RKO (cell line): ENCODE results near the gene BMAL2.

Source experiments
- DNase-seq: peaks from one replicate; pipeline ENCODE4 v3.0.0-alpha.2; 2016; ENCODE audit warnings: low spot score

Gene BMAL2, protein sequence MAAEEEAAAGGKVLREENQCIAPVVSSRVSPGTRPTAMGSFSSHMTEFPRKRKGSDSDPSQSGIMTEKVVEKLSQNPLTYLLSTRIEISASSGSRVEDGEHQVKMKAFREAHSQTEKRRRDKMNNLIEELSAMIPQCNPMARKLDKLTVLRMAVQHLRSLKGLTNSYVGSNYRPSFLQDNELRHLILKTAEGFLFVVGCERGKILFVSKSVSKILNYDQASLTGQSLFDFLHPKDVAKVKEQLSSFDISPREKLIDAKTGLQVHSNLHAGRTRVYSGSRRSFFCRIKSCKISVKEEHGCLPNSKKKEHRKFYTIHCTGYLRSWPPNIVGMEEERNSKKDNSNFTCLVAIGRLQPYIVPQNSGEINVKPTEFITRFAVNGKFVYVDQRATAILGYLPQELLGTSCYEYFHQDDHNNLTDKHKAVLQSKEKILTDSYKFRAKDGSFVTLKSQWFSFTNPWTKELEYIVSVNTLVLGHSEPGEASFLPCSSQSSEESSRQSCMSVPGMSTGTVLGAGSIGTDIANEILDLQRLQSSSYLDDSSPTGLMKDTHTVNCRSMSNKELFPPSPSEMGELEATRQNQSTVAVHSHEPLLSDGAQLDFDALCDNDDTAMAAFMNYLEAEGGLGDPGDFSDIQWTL

DNA sequence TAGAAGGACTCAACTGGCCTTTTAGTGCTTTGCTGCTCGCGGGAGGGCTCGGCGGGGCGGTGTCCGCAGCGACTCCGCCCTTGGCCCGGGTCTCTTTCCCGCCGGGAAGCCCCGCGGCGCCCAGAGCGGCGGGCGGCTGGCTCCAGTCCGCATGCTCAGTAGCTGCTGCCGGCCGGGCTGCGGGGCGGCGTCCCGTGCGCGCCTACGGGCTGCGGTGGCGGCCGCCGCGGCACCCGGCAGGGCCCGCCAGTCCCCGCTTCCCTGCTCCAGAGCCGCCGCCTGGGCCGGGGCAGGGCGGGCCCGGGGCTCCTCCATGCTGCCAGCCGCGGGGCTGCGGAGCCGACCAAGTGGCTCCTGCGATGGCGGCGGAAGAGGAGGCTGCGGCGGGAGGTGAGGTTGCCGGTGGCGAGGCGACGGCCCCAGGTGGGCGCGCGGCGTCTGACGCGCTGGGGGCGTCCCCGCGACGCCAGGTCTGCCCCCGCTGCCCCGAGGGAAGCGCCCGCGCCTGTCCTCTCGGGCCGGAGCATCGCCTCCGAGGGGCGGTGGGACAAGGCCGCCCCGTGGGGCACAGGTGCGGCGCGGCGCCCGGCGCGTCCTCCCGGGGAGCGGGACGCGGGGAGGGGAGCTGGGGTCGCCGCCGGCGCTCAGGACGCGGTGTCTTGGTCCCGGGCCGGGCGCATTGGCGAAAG, at the start of gene BMAL2:
TSS of gene BMAL2 (plus strand) at position 123 of the 689 bp plus-strand sequence. CDS start at position 360, 237 bp downstream.
- peak; percentile 74 for DNase-seq

DNA sequence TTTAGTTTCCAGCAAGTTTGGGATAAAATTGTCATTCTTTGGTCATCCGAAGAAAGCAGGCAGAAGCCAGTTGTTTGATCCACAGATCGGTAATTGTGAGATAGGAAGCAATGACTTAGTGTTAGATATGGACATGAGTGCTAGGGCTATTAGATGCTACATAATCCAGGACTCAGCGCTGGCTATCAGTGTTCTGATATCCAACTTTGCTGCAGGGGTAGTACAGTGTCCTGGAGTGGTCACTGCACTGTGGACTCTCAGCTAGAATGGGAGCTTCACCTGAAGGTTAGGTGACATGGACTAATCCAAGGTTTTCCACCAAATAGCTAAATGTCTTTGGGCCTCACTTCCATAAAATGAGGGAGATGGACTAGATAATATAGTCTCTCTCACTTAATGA, 48.6 kb upstream of the BMAL2 start:
- no peak for DNase-seq

DNA sequence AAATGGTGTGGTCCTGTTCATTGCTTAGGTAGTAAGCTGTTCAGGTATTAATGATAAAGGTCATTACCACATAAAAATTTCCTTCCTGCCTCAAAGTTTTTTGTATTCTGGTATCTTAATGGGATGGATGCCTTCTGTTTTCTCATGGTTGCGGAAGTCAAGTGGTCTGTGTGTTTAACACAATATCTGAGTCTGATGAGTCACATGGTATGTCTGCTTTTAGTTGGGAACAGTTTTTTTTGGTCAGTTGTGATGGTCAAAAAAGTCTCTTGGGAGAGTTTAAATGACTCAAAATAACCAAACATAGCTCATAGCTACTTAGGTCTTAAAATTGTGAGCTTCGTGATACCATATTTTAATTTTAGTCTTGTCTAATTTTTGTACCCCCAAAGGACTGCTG, 47.9 kb upstream of the BMAL2 start:
- no peak for DNase-seq

DNA sequence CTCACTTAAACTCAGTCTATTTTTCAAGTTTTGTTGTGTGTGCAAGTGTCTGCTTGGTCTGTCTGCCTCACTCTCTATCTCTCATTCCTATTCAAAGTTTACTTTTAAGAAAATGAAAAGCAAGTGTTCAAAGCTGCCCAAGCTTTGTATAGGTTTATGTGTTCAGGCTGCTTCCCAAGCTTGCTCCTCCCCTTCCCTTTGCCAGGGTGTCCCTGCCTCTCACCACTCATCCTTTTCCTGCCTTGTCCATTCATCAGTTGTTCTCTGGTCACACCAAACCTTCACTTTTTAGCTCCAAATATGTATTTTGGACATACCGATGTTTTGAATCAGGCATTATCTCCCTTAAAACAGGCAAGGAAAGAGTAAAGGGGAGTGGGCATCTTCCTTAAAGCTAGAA, 47.2 kb upstream of the BMAL2 start:
- DNase-seq: no peak

DNA sequence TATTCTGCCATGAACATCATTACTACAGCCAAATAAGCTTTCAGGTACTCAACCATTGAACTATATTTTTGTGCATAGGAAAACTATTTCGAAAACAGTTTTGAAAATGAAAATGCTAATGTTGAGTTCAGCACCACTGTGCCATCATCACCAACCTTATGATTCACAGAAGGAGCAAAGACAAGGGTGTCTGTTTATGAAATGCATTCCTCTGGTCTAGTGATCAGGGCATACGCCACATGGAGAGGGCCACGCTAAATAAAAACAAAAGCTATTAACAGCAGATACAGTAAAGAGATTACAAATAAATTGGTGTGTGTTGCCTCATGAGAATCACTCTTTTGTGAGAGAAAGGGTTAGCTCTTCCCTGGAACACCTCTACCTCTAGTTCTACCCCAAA, 43.2 kb upstream of the BMAL2 start:
- DNase-seq: no peak

DNA sequence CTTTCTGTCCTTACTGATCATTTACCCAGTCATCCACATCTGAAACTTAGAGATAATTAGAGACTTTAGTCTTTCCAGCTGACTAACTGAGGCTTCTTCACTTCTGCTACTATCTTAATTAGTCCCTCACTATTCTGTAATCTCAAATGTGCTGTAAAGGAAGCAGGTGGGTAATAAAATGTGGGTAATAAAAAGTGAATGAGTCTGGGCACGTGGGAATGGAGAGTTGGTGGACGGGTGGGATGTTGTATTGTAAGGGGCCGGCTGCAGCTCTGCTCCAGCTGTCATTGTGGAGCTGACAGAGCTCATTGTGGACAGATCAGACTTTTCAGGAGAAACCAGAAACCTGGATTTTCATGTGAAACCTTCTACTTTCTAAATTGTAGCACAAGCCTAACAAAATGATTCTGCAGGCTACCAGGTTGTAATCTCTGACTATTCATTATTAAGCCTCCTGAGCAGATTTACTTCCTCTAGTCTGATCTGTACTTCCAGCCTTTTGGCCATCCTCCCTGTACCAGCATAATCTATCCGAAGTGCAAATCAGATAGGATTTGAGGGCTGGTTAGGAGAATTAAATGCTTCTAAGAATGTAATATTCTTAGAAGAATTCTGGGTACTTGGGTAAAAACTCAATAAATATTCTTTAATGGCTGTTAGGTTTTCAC, 42.0 kb upstream of the BMAL2 start:
- DNase-seq: no peak

DNA sequence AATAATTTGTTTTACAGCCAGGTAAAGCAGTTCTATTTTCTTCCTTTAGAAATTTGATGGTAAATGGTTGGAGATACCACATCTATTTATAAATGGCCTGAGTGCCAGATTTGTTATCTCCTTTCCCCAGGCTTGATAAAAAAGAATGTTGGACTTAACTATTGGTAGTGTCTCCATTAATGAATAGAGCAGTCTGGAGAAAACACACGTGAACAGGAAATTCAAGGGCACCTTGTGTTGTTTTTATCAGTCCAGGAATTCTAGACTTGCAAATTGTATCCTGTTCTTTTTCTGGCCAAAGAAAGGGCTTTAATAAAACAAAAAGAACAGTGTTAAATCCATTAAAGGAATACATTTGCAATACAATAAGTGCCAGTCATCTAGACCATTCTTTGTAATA, 40.8 kb upstream of the BMAL2 start:
- no peak for DNase-seq

DNA sequence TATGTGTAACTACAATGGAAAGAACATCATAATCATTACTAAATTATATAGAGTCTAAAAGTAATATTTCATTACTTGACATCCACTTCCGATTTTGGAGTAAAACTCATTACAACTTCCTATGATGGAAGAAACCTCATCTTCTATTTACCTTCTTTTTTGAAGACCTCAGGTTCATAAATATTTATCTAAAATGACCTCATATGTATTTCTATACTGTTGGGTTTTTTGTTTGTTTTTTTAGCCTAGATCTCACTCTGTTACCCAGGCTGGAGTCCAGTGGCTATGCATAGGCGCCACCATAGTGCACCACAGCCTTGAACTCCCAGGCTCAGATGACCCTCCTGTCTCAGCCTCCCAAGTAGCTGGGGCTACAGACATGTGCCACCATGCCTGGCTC, 39.9 kb upstream of the BMAL2 start:
- no peak for DNase-seq

DNA sequence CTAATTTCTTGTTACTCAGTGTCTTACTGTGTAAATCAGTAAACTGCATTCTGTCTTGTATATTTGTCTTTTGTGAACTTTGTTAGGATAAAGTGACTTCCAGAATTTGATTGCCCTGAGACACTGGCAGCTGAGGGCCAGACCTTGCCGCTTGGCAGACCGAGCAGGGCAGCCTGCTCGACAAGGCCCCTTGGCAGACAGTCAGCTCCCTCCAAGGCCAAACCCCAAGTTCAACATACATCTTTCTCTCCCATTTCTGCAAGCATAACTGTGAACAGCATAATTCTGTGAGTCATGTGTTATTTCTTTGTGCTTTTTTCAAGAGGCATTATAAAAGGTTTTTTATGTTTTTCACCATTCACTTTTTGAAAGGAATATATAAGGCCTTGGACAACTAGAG, 39.2 kb upstream of the BMAL2 start:
- no peak for DNase-seq

DNA sequence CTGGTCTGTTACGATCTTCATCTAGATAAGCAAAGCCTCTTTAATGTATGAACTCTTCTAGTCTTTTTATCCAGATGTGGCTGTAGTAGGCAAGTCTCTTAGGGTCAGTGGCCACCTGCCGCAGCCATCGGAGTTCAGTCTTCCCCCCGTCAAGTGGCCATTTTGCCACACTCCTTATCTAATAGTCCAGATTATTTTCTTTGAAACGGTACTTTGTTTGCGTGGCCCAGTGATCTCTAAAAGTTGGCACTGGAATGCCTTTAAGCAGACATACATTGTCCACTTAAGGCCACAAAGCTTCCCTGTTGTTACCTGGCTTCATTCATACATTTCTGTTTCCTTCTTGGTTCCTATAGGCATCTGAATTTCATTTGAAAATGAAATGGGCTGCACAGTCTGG, 36.0 kb upstream of the BMAL2 start:
- DNase-seq: no peak

DNA sequence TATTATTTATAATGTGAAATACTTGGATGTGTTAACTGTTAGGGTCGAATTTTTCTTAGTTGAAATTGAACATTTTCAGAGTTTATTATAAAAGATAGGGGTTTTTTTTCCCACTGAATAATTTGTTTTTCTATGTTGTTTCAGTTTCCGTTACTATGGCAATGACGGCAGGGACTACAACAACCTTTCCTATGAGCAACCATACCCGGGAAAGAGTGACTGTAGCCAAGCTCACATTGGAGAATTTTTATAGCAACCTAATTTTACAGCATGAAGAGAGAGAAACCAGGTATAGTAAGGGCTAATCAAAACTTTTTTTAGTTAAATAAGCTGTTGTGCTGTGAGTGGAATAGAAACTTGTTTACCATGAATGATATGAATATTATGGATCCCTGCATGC, 35.1 kb upstream of the BMAL2 start:
- DNase-seq: no peak

DNA sequence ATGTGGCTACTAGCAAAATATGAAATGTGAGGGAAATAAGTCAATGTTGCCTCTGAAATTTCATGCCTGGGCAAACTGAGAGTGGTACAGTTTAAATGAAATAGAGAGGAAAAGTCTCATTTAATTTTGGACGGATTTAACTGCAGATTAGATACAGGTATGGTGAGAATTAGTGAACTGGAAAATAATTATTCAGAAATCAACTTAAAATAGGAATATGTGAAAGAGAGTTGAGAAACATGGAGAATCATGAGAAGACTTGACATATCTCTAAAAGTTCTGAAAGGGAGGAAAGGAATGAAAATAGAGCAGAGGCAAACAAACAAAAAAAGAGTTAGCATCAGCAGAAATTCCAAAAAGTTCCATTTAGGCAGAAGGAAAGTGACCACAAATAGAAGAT, 33.5 kb upstream of the BMAL2 start:
- DNase-seq: no peak

DNA sequence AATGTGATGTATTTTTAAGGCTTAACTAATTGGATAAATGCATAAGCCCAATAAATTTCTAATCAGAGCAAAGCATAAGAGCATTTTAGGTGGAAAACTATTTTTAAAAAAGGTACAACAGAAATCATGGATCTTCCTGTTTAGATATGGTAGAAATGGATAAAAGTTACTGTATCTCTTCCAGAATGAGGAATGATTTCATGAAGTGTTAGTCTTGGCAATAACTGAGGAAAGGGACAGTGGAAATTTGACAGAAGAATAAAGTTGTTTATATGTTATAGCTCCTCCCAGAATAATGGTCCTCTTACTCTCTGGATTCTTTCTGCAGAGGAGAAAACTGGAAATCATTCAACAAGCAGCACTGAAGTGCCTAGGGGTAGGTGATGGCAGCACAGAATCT, 32.4 kb upstream of the BMAL2 start:
- no peak for DNase-seq

DNA sequence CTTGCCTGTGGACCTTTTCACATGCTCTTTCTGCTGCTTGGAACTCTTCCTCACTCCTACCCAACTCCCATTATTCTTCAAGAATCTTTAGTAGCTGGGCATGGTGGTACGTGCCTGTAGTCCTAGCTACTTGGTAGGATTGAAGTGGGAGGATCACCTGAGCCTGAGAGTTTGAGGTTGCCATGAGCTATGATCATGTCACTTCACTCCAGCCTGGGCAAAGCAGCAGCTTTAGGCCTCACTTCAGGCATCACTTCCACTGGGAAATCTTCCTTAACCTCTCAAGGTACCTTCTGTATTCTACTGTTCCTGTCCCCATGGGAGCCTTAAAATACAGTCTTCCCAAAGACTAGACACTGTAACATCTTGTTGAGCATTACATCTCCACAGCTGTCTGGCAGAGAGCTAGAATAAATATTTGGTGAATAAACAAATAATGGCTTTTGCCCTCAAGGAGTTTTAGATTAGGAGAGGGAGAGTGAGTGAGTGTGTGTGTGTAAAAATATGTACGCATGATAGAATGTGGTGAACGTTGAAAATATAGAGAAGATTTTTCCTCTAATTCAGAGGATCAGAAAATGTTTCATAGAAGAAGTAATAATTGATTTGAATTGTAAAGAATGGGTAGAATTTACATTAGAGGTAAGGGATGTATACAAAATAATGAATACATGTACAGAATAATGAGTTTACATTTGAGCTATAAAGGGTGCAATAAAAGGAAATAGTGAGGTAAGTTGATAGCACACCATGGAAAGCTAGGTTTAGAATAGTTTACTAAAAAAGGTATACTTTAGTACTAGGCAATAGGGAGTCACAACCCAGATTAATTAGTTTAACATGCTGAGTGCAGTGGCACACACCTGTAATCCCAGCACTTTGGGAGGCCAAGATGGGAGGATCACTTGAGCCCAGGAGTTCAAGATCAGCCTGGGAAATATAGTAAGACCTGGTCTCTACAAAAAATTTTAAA, 29.2 kb upstream of the BMAL2 start:
- DNase-seq: no peak

DNA sequence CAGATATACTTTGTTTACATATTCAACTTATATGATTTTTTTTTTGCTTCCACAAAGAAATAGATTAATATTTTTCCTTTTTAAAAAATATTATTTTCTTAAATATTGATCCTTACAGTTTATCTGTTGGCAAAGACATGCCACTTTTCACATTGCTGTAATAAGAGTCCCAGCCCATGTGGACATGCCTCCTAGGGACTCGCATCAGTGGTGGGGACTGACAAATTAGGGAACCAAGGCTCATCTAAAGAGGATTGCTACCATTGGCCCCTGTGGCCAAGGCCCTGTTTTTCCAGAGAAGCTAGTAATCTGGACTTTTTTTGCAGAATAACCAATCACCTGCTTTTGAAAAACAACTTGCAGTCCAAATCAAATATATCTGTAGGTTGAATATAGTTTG, 27.8 kb upstream of the BMAL2 start:
- no peak for DNase-seq

DNA sequence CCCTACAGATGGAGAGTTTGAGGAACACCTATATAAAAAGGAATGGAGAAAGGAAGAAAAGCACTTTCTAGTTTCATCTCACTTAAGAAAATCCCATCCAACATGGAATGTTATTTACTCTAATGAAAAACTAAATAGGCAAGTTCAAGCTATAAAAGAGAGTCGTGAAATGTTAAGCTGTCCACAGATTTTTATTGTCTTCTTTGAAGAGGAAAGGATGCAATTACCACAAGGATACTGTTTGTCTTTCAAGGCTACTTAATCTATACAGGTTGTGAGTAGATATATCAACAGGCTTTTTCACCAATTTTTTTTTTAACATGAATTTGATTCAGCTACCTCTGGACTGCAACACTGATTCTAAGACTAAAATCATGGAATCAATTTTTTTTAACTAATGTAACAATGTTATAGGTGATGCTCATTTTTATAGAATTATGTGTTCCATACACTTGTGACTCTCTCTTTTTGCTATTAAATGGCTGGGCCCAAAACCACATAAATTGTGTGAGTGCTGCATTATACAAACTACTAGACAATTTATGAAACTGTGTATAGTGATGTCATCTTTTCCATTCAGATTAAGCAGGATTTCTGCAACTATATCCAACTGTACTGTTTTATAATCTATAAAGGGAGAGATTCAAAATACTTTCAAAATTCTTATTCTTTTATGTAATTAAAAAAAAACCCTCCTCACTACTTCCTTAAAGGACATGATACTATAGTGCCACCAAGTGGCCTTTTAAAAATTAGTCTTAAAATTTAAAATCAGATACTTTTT, 26.8 kb upstream of the BMAL2 start:
- DNase-seq: peak; percentile 75

DNA sequence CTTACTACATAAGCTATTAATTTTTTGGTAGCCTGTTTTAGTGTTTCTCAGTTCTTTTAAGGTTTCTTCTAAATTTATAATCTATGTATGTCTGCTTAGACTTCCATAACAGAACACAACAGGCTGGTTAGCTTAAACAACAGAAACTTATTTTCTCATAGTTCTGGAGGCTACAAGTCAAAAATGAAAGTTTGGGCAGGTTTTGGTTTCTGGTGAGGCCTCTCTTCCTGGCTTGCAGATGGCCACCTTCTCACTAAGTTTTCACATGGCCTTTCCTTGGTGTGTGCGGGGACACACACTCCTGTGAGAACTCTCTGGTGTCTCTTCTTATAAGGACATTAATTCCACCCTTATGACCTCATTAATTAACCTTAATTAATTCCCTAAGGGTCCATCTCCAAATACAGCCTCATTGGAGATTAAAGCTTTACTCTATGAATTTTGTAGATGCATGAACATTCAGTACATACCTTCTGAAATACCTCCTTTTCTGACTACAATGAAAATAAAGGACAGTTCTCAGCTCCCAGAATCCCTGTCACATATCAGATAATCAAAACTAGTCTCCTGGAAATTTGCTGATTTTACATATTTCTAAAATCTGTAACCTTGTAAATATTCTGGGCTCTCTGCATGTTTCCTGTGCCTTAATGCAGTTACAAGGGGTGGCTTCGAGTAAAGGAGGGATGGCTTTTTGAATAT, 23.2 kb upstream of the BMAL2 start:
- DNase-seq: no peak

DNA sequence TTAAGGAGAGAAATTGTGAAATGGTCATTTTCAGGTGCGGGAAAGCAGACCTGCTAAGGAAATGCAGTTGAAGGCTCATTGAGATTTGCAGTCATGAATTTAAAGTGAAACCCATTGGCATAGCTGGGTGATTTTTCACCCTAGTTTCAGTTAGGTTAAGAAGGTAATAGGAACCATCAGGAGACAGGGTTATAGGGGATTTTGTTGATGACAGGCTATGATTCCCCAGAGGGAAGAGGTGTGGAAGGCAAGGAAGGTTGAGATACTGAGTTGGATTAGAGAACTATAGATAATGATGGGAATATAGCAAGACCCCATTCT, 22.7 kb upstream of the BMAL2 start:
- DNase-seq: no peak

DNA sequence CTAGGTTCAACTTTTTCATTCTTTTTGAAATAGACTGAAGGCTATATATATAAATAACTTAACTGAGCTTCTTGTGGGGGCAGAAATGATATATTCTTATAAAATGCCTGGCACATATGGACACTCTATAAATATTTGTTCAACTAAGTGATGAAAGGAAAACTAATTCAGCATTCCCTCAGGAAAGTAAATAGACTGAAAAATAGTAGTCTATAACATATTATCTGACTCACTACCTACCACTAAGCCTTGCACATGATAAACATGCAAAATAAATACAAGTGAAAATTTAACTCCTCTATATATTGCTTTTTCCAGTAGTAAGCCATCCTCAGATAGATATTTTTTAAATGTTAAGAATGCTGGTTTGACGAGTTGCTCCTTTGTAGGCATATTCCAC, 15.7 kb upstream of the BMAL2 start:
- DNase-seq: no peak

DNA sequence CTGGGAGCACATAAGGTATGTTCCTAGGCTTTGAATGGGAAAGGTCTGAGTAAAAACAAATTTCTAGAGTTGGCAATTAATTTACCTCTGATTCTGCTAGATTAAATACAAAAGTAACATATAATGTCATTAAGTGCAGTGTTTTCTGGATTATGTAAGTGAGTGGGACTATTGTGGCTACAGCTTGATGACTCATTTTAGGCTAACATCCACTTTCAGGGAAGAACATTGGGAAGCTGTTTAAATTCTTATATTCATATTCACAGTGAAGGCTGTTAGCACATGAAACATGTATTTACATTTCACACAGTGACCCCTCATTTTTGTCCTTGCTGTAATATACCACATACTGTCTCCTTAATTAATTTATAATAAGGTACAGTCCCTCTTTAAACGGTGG, 13.2 kb upstream of the BMAL2 start:
- peak; percentile 40 for DNase-seq
